PC-3 (cell line): ENCODE results near the gene NAPB. TPM values are rescaled to one million over a fixed set of nuclear protein-coding genes. Genes with fewer than 3 reads are reported as not detected.

Experiments used
- ATAC-seq: fragments of 200-7000 bp; cut with Tn5 transposase; 2 replicates; pipeline ENCODE4 v1.9.1; 2020; ENCODE audit warnings: mild to moderate bottlenecking, moderate library complexity
- BruUV-seq: library from RNA; stranded (reverse); fragments of 400-500 nt; replicated peaks from 2 replicates; lab custom pipeline; 2021; lab: Mats Ljungman, UMichigan
- CTCF ChIA-PET: fragments of 300-600 bp; sonication (Branson Sonifier 250); formaldehyde crosslinking; loops from one replicate; lab custom pipeline; 2022; ENCODE audit warnings: antibody characterized with exemption; lab: Charles Lee
- POLR2A ChIA-PET: fragments of 300-600 bp; sonication (Branson Sonifier 250); formaldehyde crosslinking; loops from one replicate; lab custom pipeline; 2022; ENCODE audit warnings: antibody characterized with exemption; ENCODE audit not compliant: unreplicated experiment; lab: Charles Lee
- DNase-seq: peaks from one replicate; pipeline ENCODE4 v3.0.0-alpha.2; 2015
- H2AFZ ChIP-seq: fragments of 300-600 bp; sonication (generic); 2 replicates; pipeline ENCODE4 v1.6.0; 2016; ENCODE audit warnings: antibody characterized with exemption, low read length
- H3F3A ChIP-seq: fragments of 300-600 bp; sonication (generic); one replicate; pipeline ENCODE4 v1.6.0; 2017; ENCODE audit warnings: antibody characterized with exemption, low read length, control low read depth, mild to moderate bottlenecking; ENCODE audit not compliant: unreplicated experiment
- H3K27ac ChIP-seq: fragments of 300-600 bp; sonication (generic); 2 replicates; pipeline ENCODE4 v1.5.1; 2016; ENCODE audit warnings: mild to moderate bottlenecking, low read length
- H3K27me3 ChIP-seq: fragments of 300-600 bp; sonication (generic); 2 replicates; pipeline ENCODE4 v1.6.1; 2016; ENCODE audit warnings: low read length, mixed read lengths
- H3K36me3 ChIP-seq: fragments of 300-600 bp; sonication (generic); 2 replicates; pipeline ENCODE4 v1.6.1; 2016; ENCODE audit warnings: low read depth, mixed run types, low read length, mixed read lengths
- H3K4me1 ChIP-seq: fragments of 300-600 bp; sonication (generic); 2 replicates; pipeline ENCODE4 v1.5.1; 2016; ENCODE audit warnings: low read length; ENCODE audit not compliant: insufficient read depth
- H3K4me2 ChIP-seq: fragments of 300-600 bp; sonication (generic); 2 replicates; pipeline ENCODE4 v1.6.0; 2016; ENCODE audit warnings: low read length
- H3K4me3 ChIP-seq: fragments of 300-600 bp; sonication (generic); 2 replicates; pipeline ENCODE4 v1.5.1; 2016; ENCODE audit warnings: mild to moderate bottlenecking, low read length, mixed read lengths
- H3K79me2 ChIP-seq: fragments of 300-600 bp; sonication (generic); 2 replicates; pipeline ENCODE4 v1.6.1; 2017; ENCODE audit warnings: low read length, mixed read lengths
- H3K9ac ChIP-seq: fragments of 300-600 bp; sonication (generic); 2 replicates; pipeline ENCODE4 v1.6.0; 2016; ENCODE audit warnings: mild to moderate bottlenecking, low read length
- H3K9me2 ChIP-seq: fragments of 300-600 bp; sonication (generic); replicated peaks from 2 replicates; pipeline ENCODE4 v1.6.1; 2016; ENCODE audit warnings: mixed run types, low read length, mixed read lengths
- H3K9me3 ChIP-seq: fragments of 300-600 bp; sonication (generic); 2 replicates; pipeline ENCODE4 v1.6.1; 2016; ENCODE audit warnings: low read length, mixed read lengths
- H4K20me1 ChIP-seq: fragments of 300-600 bp; sonication (generic); 2 replicates; pipeline ENCODE4 v1.6.1; 2016; ENCODE audit warnings: low read length, mixed read lengths
- CTCF ChIP-seq: fragments of 300-600 bp; sonication (generic); conservative IDR thresholded peaks from 2 replicates; pipeline ENCODE4 v1.5.1; 2017; ENCODE audit warnings: antibody characterized with exemption, low read depth, mild to moderate bottlenecking, low read length
- EZH2 ChIP-seq: fragments of 300-600 bp; sonication (generic); IDR thresholded peaks from one replicate; pipeline ENCODE4 v1.6.1; 2017; ENCODE audit warnings: antibody characterized with exemption, mild to moderate bottlenecking, low read length; ENCODE audit not compliant: unreplicated experiment
- EZH2phosphoT487 ChIP-seq: fragments of 300-600 bp; sonication (generic); IDR thresholded peaks from 2 replicates; pipeline ENCODE4 v1.6.1; 2018; ENCODE audit warnings: mild to moderate bottlenecking, antibody characterized with exemption, low read length, borderline replicate concordance
- intact Hi-C: fragments of 100-400 bp; cut with micrococcal nuclease; formaldehyde crosslinking; loops from 2 replicates; pipeline ENCODE4 v1.9.0; 2023
- total RNA-seq: library from RNA; depleted of rRNA; stranded (reverse); fragments of >200 nt; gene quantifications from 2 replicates; pipeline ENCODE4 v1.2.3, GENCODE V29; 2014

Gene NAPB
- total RNA-seq, 1 experiment from 2014 or later = 7.8 TPM

- no peaks in the 10 kb centered on the region for H3K36me3 ChIP-seq
- no peaks in the 10 kb centered on the region for H3K9me3 ChIP-seq
- no peak for TF ChIP-seq EZH2
- no peak for TF ChIP-seq EZH2phosphoT487
- TF ChIP-seq CTCF = no peak
- H3K4me1 ChIP-seq = no peaks in the 10 kb centered on the region
- DNase-seq (no peak), ATAC-seq (no peak)
- H3K4me3 ChIP-seq = no peak overlapping the region
- no peak overlapping the region for H3K4me2 ChIP-seq
- ChIA-PET CTCF (no interaction called here), POLR2A (no interaction called here)
- no peak overlapping the region for H3K9ac ChIP-seq
- H3K27me3 ChIP-seq = peaks cover 73% of the 10 kb centered on the region
- no peak overlapping the region for H3K27ac ChIP-seq
- BruUV-seq = no TSS peak
- no peaks in the 10 kb centered on the region for H3K9me2 ChIP-seq
- no peaks in the 10 kb centered on the region for H3F3A ChIP-seq
- H2AFZ ChIP-seq = no peak overlapping the region
- intact Hi-C loops = no loop called here
- H4K20me1 ChIP-seq = no peaks in the 10 kb centered on the region
- H3K79me2 ChIP-seq = no peaks in the 10 kb centered on the region
These were observed 35.1 kb upstream of the NAPB start for GRCh38 chr20:23456409-23456808.

GRCh38 chr20:23455639-23456038 is 34.4 kb upstream of the NAPB start:
- Histone ChIP-seq H3K4me1 (no peaks in the 10 kb centered on the region), H3K9ac (no peak overlapping the region), H3K9me2 (no peaks in the 10 kb centered on the region), H3K36me3 (no peaks in the 10 kb centered on the region), H2AFZ (no peak overlapping the region), H3K4me2 (no peak overlapping the region), H4K20me1 (no peaks in the 10 kb centered on the region), H3K9me3 (no peaks in the 10 kb centered on the region), H3K27ac (no peak overlapping the region), H3F3A (no peaks in the 10 kb centered on the region), H3K79me2 (no peaks in the 10 kb centered on the region), H3K4me3 (no peak overlapping the region), H3K27me3 (peaks cover 77% of the 10 kb centered on the region)
- intact Hi-C loops = no loop called here
- ChIA-PET POLR2A (no interaction called here), CTCF (no interaction called here)
- TF ChIP-seq EZH2 = no peak
- TF ChIP-seq EZH2phosphoT487 = no peak
- DNase-seq (no peak), ATAC-seq (no peak)
- no TSS peak for BruUV-seq

- H3K9me2 ChIP-seq = no peaks in the 10 kb centered on the region
- no peaks in the 10 kb centered on the region for H3K79me2 ChIP-seq
- no peaks in the 10 kb centered on the region for H4K20me1 ChIP-seq
- DNase-seq = no peak
- H3K9me3 ChIP-seq = no peaks in the 10 kb centered on the region
- H2AFZ ChIP-seq = no peak overlapping the region
- TF ChIP-seq EZH2phosphoT487 (no peak), EZH2 (no peak), CTCF (no peak)
- POLR2A ChIA-PET = no interaction called here
- H3K27me3 ChIP-seq = peaks cover 75% of the 10 kb centered on the region
- no peak for ATAC-seq
- H3F3A ChIP-seq = no peaks in the 10 kb centered on the region
- intact Hi-C loops = no loop called here
- no TSS peak for BruUV-seq
- no peak overlapping the region for H3K4me3 ChIP-seq
- no peak overlapping the region for H3K9ac ChIP-seq
- no peak overlapping the region for H3K4me2 ChIP-seq
- H3K27ac ChIP-seq = no peak overlapping the region
- H3K4me1 ChIP-seq = no peaks in the 10 kb centered on the region
- H3K36me3 ChIP-seq = no peaks in the 10 kb centered on the region
- CTCF ChIA-PET = no interaction called here
These were observed 33.5 kb upstream of the NAPB start for GRCh38 chr20:23454816-23455215.
